ENCODE measurements around the gene COQ3.

GRCh38 chr6:99333068-99333467, 60.9 kb downstream of the COQ3 start:
- no peak for TF ChIP-seq EZH2 (IDR thresholded peaks at IDR 0.05; ENCODE audit: borderline replicate concordance, low read length)
- TF ChIP-seq CTCF (conservative IDR thresholded peaks at IDR 0.05 in 1 of 2, IDR thresholded peaks at IDR 0.05 in 1 of 2; ENCODE audit: extremely low read depth in 1 of 2, insufficient read depth in 1 of 2, low read depth in 1 of 2, low read length in 2 of 2), result no peak
